IMR-90 (cell line): ENCODE data around the gene PTPRN2. TPM values are rescaled to one million over a fixed set of nuclear protein-coding genes. Genes with fewer than 3 reads are reported as not detected.

ENCODE experiments used
- ATAC-seq: fragments of 200-7000 bp; cut with Tn5 transposase; 2 replicates; pipeline ENCODE4 v1.9.1; 2020; ENCODE audit warnings: low read depth, mild to moderate bottlenecking, moderate library complexity
- BruUV-seq: library from RNA; stranded (reverse); fragments of 400-500 nt; replicated peaks from 2 replicates; lab custom pipeline; 2021; lab: Mats Ljungman, UMichigan
- CTCF ChIA-PET: fragments of 300-600 bp; formaldehyde crosslinking; extraction: SDS; loops from one replicate; lab custom pipeline; 2021; ENCODE audit warnings: antibody characterized with exemption; lab: Yijun Ruan, JAX
- POLR2A ChIA-PET: fragments of 300-600 bp; sonication (Branson Sonifier 250); formaldehyde crosslinking; loops from one replicate; lab custom pipeline; 2022; ENCODE audit warnings: antibody characterized with exemption; ENCODE audit not compliant: unreplicated experiment; lab: Charles Lee
- DNase-seq: peaks from one replicate; pipeline ENCODE4 v3.0.0; 2013
- H2AFZ ChIP-seq: replicated peaks from 2 replicates; pipeline ENCODE3; 2013; ENCODE audit warnings: low read length, mild to moderate bottlenecking; ENCODE audit not compliant: poor library complexity
- H2AK5ac ChIP-seq: 2 replicates; pipeline ENCODE4 v1.6.1; 2013; ENCODE audit warnings: low read depth, low read length, inconsistent platforms
- H2AK9ac ChIP-seq: replicated peaks from 2 replicates; pipeline ENCODE3; 2013; ENCODE audit warnings: mild to moderate bottlenecking, low read depth, low read length, moderate library complexity; ENCODE audit not compliant: poor library complexity
- H2BK120ac ChIP-seq: 2 replicates; pipeline ENCODE4 v1.6.1; 2013; ENCODE audit warnings: low read depth, low read length, inconsistent platforms
- H2BK15ac ChIP-seq: 3 replicates; pipeline ENCODE4 v1.6.1; 2013; ENCODE audit warnings: low read depth, low read length, inconsistent platforms
- H2BK20ac ChIP-seq: 2 replicates; pipeline ENCODE4 v1.6.1; 2013; ENCODE audit warnings: low read depth, mild to moderate bottlenecking, inconsistent platforms, low read length, moderate library complexity
- H2BK5ac ChIP-seq: 2 replicates; pipeline ENCODE4 v1.6.1; 2013; ENCODE audit warnings: mild to moderate bottlenecking, low read depth, low read length, inconsistent platforms; ENCODE audit not compliant: poor library complexity, severe bottlenecking
- H3K14ac ChIP-seq: replicated peaks from 2 replicates; pipeline ENCODE4 v1.6.1; 2013; ENCODE audit warnings: low read depth, low read length, inconsistent platforms
- H3K18ac ChIP-seq: 2 replicates; pipeline ENCODE4 v1.6.1; 2013; ENCODE audit warnings: low read depth, low read length, control low read depth
- H3K23ac ChIP-seq: 2 replicates; pipeline ENCODE4 v1.6.1; 2013; ENCODE audit warnings: low read depth, low read length, inconsistent platforms
- H3K27ac ChIP-seq: 2 replicates; pipeline ENCODE4 v1.5.1; 2013; ENCODE audit warnings: mild to moderate bottlenecking, control low read depth, low read length; ENCODE audit not compliant: insufficient read depth
- H3K27me3 ChIP-seq: 2 replicates; pipeline ENCODE4 v1.6.1; 2013; ENCODE audit warnings: low read length; ENCODE audit not compliant: control insufficient read depth, insufficient read depth
- H3K36me3 ChIP-seq: 2 replicates; pipeline ENCODE4 v1.6.1; 2013; ENCODE audit warnings: low read length, mixed read lengths; ENCODE audit not compliant: control insufficient read depth, insufficient read depth
- H3K4ac ChIP-seq: 2 replicates; pipeline ENCODE4 v1.6.1; 2013; ENCODE audit warnings: low read depth, low read length, inconsistent platforms
- H3K4me1 ChIP-seq: 2 replicates; pipeline ENCODE4 v1.6.1; 2013; ENCODE audit warnings: low read length, mixed read lengths; ENCODE audit not compliant: control insufficient read depth, insufficient read depth
- H3K4me2 ChIP-seq: 2 replicates; pipeline ENCODE4 v1.6.1; 2013; ENCODE audit warnings: low read depth, mild to moderate bottlenecking, control low read depth, low read length, moderate library complexity
- H3K4me3 ChIP-seq: 2 replicates; pipeline ENCODE4 v1.5.1; 2013; ENCODE audit warnings: low read depth, mild to moderate bottlenecking, control low read depth, low read length, moderate library complexity; ENCODE audit not compliant: insufficient read depth
- H3K56ac ChIP-seq: 2 replicates; pipeline ENCODE4 v1.6.1; 2013; ENCODE audit warnings: low read length, inconsistent platforms; ENCODE audit not compliant: insufficient read depth; ENCODE audit errors: extremely low read depth
- H3K79me1 ChIP-seq, 2 experiments: 2 replicates each; pipeline ENCODE4 v1.6.1; 2013; ENCODE audit warnings: low read length in 2 of 2, inconsistent platforms in 1 of 2, low read depth in 1 of 2
- H3K9ac ChIP-seq: 2 replicates; pipeline ENCODE4 v1.6.1; 2013; ENCODE audit warnings: low read depth, low read length, control low read depth
- H3K9me1 ChIP-seq: 2 replicates; pipeline ENCODE4 v1.6.1; 2013; ENCODE audit warnings: low read length, inconsistent platforms; ENCODE audit not compliant: insufficient read depth
- H3K9me3 ChIP-seq: 2 replicates; pipeline ENCODE4 v1.6.1; 2013; ENCODE audit warnings: low read length; ENCODE audit not compliant: control insufficient read depth, insufficient read depth
- H4K20me1 ChIP-seq: 2 replicates; pipeline ENCODE4 v1.6.1; 2013; ENCODE audit warnings: low read length, inconsistent platforms; ENCODE audit not compliant: insufficient read depth
- H4K5ac ChIP-seq: 2 replicates; pipeline ENCODE4 v1.6.1; 2013; ENCODE audit warnings: mild to moderate bottlenecking, low read depth, low read length, control low read depth
- H4K8ac ChIP-seq, 2 experiments: 2 replicates each; pipeline ENCODE4 v1.6.1; 2013; ENCODE audit warnings: low read depth in 2 of 2, low read length in 2 of 2, control low read depth in 1 of 2, inconsistent platforms in 1 of 2
- H4K91ac ChIP-seq: 2 replicates; pipeline ENCODE4 v1.6.1; 2013; ENCODE audit warnings: low read depth, low read length, inconsistent platforms; ENCODE audit not compliant: insufficient read depth
- BHLHE40 ChIP-seq: fragments of 150-350 bp; IDR thresholded peaks from 2 replicates; pipeline ENCODE4 v1.6.1; 2016; ENCODE audit warnings: mild to moderate bottlenecking, low read depth, low read length
- CHD1 ChIP-seq: IDR thresholded peaks from 2 replicates; pipeline ENCODE4 v1.6.1; 2012; ENCODE audit warnings: low read depth, low read length, improper control_type of control experiment
- CTCF ChIP-seq: conservative IDR thresholded peaks from 2 replicates; pipeline ENCODE4 v1.5.1; 2012; ENCODE audit warnings: mild to moderate bottlenecking, low read depth, low read length, improper control_type of control experiment
- FOS ChIP-seq: fragments of 150-350 bp; IDR thresholded peaks from 2 replicates; pipeline ENCODE4 v1.6.1; 2016; ENCODE audit warnings: low read depth, low read length
- MAFK ChIP-seq: IDR thresholded peaks from 2 replicates; pipeline ENCODE4 v1.6.1; 2012; ENCODE audit warnings: low read depth, low read length, improper control_type of control experiment
- MXI1 ChIP-seq: IDR thresholded peaks from 2 replicates; pipeline ENCODE4 v1.6.1; 2012; ENCODE audit warnings: low read depth, mild to moderate bottlenecking, low read length, moderate library complexity, borderline replicate concordance
- NFE2L2 ChIP-seq: fragments of 150-350 bp; IDR thresholded peaks from 2 replicates; pipeline ENCODE4 v1.6.1; 2016; ENCODE audit warnings: low read depth, mild to moderate bottlenecking, low read length
- RAD21 ChIP-seq: IDR thresholded peaks from 2 replicates; pipeline ENCODE4 v1.6.1; 2012; ENCODE audit warnings: low read length, improper control_type of control experiment
- RCOR1 ChIP-seq: IDR thresholded peaks from 2 replicates; pipeline ENCODE4 v1.6.1; 2012; ENCODE audit warnings: mild to moderate bottlenecking, low read length, improper control_type of control experiment; ENCODE audit not compliant: insufficient replicate concordance
- RFX5 ChIP-seq: IDR thresholded peaks from 2 replicates; pipeline ENCODE4 v1.8.0; 2012; ENCODE audit warnings: low read depth, mild to moderate bottlenecking, low read length, moderate library complexity
- USF2 ChIP-seq: fragments of 150-350 bp; IDR thresholded peaks from 2 replicates; pipeline ENCODE4 v1.6.1; 2017; ENCODE audit warnings: mild to moderate bottlenecking, antibody characterized with exemption, low read length, low read depth
- whole genome bisulfite sequencing, 2 experiments: methylation state at CpG; one replicate each; pipeline versions ENCODE4 v1.1.5 to v1.1.7; 2013; ENCODE audit warnings: missing lambda C conversion rate in 2 of 2; ENCODE audit not compliant: insufficient read length in 1 of 2; ENCODE audit errors: extremely low coverage in 2 of 2; 5-methylcytosine and 5-hydroxymethylcytosine counted together
- dilution Hi-C: fragments of 300-500 bp; cut with HindIII; formaldehyde crosslinking; loops from one replicate; pipeline ENCODE4 v1.14.3; 2018; ENCODE audit warnings: low sequenced_read_pairs; ENCODE audit not compliant: unreplicated experiment
- in situ Hi-C: fragments of 300-500 bp; cut with MboI; formaldehyde crosslinking; loops from 3 replicates; pipeline ENCODE4 v1.14.3; 2019; ENCODE audit warnings: low sequenced_read_pairs, inconsistent platforms, mixed read lengths
- intact Hi-C: fragments of 100-400 bp; cut with micrococcal nuclease; formaldehyde crosslinking; loops from 2 replicates; pipeline ENCODE4 v1.10.0; 2022
- polyA plus RNA-seq, 3 experiments: library from polyadenylated mRNA; depleted of rRNA; stranded (reverse); fragments of >200 nt; gene quantifications; 2 replicates each; pipeline ENCODE4 v1.2.3, GENCODE V29; 2012; ENCODE audit warnings: low replicate concordance in 1 of 3
- total RNA-seq: library from RNA; depleted of rRNA; stranded (reverse); fragments of >200 nt; gene quantifications from 2 replicates; pipeline ENCODE4 v1.2.3, GENCODE V29; 2012

Gene PTPRN2
- total and polyA plus RNA-seq, 2 of the 4 experiments (the other 2 are of a cell fraction): 0.03 TPM; not detected in 1

- dilution Hi-C loops: no loop called here
Measured at GRCh38 chr7:158316466-158317031, 271.1 kb downstream of the PTPRN2 start.

More at GRCh38 chr7:158316466-158317031, 271.1 kb downstream of the PTPRN2 start:
- Histone ChIP-seq H3K9me1 (no peaks in the 10 kb centered on the region), H4K5ac (no peak overlapping the region), H4K8ac (no peak overlapping the region), H3K9me3 (peaks cover 70% of the 10 kb centered on the region), H2BK15ac (no peak overlapping the region), H3K14ac (no peak overlapping the region), H3K4me1 (no peaks in the 10 kb centered on the region), H2BK5ac (no peak overlapping the region), H2AK9ac (no peak overlapping the region), H4K20me1 (no peaks in the 10 kb centered on the region), H3K4me2 (no peak overlapping the region), H2AFZ (peak overlapping the region; percentile 21), H2BK120ac (no peak overlapping the region), H3K79me1 (no peaks in the 10 kb centered on the region), H3K4ac (no peak overlapping the region), H3K4me3 (no peak overlapping the region), H3K36me3 (no peaks in the 10 kb centered on the region), H2BK20ac (no peak overlapping the region), H3K27ac (no peak overlapping the region), H3K27me3 (no peaks in the 10 kb centered on the region), H3K56ac (no peak overlapping the region), H4K91ac (no peak overlapping the region), H3K9ac (no peak overlapping the region), H3K18ac (no peak overlapping the region), H2AK5ac (no peak overlapping the region), H3K23ac (no peak overlapping the region)
- WGBS, 2 experiments: 89% methylated on average over 15 of the region's 35 CpGs; no CpG with 5 or more reads in 1 of the 2 experiments
- BruUV-seq: no TSS peak
- in situ Hi-C loops: no loop called here
- CTCF ChIA-PET: no interaction called here
- ATAC-seq (no peak), DNase-seq (no peak)
- POLR2A ChIA-PET: no interaction called here
- intact Hi-C loops: no loop called here
- TF ChIP-seq CHD1 (no peak), BHLHE40 (no peak), RCOR1 (no peak), CTCF (no peak), USF2 (no peak), NFE2L2 (no peak), RFX5 (no peak), MXI1 (no peak), RAD21 (no peak), FOS (no peak), MAFK (no peak)
